Transverse colon (tissue), 4 donors: Measurements from ENCODE around the gene BRD3OS.

ENCODE experiments used
- EP300 ChIP-seq: sonication (generic); formaldehyde crosslinking; IDR thresholded peaks from one replicate; pipeline ENCODE4 v1.6.1; 2017; ENCODE audit warnings: antibody characterized with exemption, low read depth
- POLR2A ChIP-seq: fragments of 450-650 bp; IDR thresholded peaks from one replicate; pipeline ENCODE4 v1.6.1; 2016; ENCODE audit warnings: antibody characterized with exemption, mild to moderate bottlenecking, moderate library complexity
- POLR2AphosphoS5 ChIP-seq, 3 donors: sonication (generic); formaldehyde crosslinking; IDR thresholded peaks; one replicate each; pipeline ENCODE4 v1.6.1; 2016; ENCODE audit warnings: antibody characterized with exemption in 3 of 3
- TF ChIP-seq, protein P1 (sequence below), 5 experiments: fragments of 200-600 bp in 3 of 5; fragments of 450-650 bp in 2 of 5; sonication (generic) in 3 of 5; IDR thresholded peaks; 1 replicate in 2 of 5; 2 replicates in 3 of 5; pipeline ENCODE4 v1.5.1; 2016 to 2017; ENCODE audit warnings: antibody characterized with exemption in 5 of 5, inconsistent platforms in 3 of 5, mild to moderate bottlenecking in 2 of 5, moderate library complexity in 1 of 5

DNA sequence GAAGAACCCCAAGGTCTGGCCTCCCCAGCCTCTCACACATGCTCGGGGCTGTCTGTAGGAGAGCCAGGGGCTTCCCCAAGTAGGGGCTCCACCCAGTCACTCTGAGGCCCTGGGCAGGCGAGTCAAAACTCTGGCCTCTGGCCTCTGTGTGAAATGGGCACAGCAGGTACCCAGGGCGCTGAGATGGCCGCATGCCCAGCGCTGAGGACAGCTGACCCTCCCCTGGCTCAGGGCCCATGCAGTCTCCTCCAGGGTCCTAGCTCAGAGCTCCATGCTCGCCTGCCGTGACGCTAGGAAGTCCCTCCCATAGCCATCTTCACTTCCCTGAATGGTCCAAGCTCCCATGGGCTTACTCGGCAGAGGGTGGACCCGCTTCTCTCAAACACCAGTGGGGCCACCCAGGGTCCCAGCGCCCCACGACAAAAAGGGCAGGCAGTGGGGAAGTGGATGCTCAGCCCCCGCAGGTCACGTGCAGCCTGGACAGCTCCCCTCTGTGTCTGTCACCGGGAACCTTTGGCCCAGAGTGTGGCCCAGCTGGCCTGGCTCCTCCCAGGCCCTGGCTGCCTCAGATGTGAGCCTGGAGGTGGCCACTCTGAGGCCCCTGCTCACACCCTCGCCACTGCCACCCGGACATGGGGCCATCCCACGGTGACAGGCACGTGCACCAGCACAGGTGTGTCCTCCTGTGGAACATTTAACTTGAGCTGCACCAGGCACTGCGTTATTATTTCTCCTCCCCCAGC is 21.0 kb upstream of the BRD3OS start:
- TF ChIP-seq POLR2AphosphoS5 (IDR thresholded peaks at IDR 0.05) (no peak), POLR2A (no peak), EP300 (no peak)
- TF ChIP-seq, protein P1, sequence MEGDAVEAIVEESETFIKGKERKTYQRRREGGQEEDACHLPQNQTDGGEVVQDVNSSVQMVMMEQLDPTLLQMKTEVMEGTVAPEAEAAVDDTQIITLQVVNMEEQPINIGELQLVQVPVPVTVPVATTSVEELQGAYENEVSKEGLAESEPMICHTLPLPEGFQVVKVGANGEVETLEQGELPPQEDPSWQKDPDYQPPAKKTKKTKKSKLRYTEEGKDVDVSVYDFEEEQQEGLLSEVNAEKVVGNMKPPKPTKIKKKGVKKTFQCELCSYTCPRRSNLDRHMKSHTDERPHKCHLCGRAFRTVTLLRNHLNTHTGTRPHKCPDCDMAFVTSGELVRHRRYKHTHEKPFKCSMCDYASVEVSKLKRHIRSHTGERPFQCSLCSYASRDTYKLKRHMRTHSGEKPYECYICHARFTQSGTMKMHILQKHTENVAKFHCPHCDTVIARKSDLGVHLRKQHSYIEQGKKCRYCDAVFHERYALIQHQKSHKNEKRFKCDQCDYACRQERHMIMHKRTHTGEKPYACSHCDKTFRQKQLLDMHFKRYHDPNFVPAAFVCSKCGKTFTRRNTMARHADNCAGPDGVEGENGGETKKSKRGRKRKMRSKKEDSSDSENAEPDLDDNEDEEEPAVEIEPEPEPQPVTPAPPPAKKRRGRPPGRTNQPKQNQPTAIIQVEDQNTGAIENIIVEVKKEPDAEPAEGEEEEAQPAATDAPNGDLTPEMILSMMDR (IDR thresholded peaks at IDR 0.05): no peak
